Measurements from ENCODE around the gene ADGRG1. TPM values are rescaled to one million over a fixed set of nuclear protein-coding genes. Genes with fewer than 3 reads are reported as not detected.
A peak's percentile ranks its signal among the peaks of the same experiment; 100 is the strongest.

Gene ADGRG1
- total RNA-seq, 8 experiments from 2014 or later = 0.54 to 82.8 (median 48.8) TPM

DNA sequence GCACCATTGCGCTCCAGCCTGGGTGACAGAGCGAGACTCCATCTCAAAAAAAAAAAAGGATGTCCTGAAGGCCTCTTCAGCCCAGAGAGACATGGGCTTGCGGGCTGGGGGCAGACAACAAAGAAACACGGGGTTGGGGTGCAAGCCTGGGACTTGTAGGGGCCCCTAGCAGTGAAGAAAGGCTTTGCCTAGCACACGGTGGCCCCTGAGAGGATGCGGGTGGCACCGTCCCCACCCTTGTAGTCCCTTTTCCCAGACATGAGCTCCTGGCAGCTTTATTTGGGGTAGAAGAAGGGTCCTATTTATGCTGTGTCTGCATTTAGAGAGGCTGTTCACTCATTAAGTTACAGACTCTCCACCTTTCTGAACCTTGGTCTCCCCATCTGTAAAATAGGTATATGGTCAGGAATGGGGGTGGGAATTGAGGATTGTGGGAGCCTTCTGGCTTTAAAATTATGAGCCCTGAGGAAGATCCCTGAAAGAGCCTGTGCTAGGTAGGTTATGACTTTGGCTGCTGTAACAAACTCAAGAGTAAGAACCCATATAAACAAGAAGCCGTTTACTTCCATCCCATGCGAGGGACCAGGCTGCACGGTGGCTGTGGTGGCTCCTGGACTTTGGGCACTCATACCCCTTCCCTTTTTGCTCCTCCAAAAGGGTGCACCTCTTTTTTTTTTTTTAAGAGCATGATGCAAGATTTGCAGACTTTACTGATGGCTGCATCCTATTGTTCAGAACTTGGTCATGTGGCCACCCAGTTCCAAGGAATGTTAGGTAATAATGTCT lies 20.6 kb upstream of the ADGRG1 start:
- no peak overlapping the region for H3K27ac ChIP-seq
- WGBS, 10 experiments = 55 to 100% (median 94%) methylated on average over 2 to 5 of the region's 10 CpGs; no CpG with 5 or more reads in 4 of the 10 experiments
- peak in 2 of 8 experiments; percentile 25 to 43 for ATAC-seq (replicated peaks in 6 of 8)
- peaks cover 6 to 20% of the 10 kb centered on the region in 2 donors for H3K4me1 ChIP-seq (replicated peaks in 1 of 2)
- in situ Hi-C loops (cut with MboI; ENCODE audit: low pct_unique_long_range_greater_than_20kb in 2 of 9, low sequenced_read_pairs in 9 of 9, unreplicated experiment in 9 of 9) = no loop called here
- H3K4me3 ChIP-seq = no peak overlapping the region

DNA sequence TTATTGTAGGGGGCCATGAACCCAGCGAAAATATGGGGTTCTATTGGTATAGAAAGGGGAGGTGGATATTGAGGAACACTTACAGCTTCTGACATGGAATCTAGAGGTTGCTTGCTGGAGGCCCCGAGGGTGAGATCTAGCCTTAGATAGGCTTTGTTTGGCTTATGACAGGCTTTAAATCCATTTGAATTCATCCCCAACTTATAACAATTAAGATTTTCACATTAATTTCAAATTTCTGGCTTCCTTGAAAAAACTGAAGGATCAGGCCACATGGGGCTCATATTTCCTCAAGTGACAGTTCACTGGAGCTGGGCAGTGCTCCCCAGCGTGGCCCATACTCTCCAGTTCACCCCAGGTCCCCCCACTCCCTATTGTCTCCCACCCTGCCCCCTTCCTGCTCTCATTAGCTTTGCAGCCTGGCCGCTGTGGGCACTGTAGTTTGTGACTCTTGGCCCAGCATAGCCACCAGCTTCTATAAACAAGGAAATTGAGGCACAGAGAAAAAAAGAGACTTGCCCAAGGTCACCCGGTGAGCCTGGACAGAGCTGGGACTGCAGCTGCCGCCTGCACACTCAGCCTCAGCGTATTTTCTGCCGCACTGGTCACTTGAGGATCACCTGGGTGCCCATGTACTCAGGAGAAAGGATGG lies 19.8 kb upstream of the ADGRG1 start:
- no peak overlapping the region for H3K4me3 ChIP-seq
- no peak for ATAC-seq (replicated peaks in 6 of 8)
- 59 to 100% (median 80%) methylated on average over 1 to 5 of the region's 8 CpGs; no CpG with 5 or more reads in 1 of the 10 experiments for WGBS, 10 experiments
- H3K27ac ChIP-seq = no peak overlapping the region
- in situ Hi-C loops (cut with MboI; ENCODE audit: low pct_unique_long_range_greater_than_20kb in 2 of 9, low sequenced_read_pairs in 9 of 9, unreplicated experiment in 9 of 9) = no loop called here
- peaks cover 6 to 20% of the 10 kb centered on the region in 2 donors for H3K4me1 ChIP-seq (replicated peaks in 1 of 2)

DNA sequence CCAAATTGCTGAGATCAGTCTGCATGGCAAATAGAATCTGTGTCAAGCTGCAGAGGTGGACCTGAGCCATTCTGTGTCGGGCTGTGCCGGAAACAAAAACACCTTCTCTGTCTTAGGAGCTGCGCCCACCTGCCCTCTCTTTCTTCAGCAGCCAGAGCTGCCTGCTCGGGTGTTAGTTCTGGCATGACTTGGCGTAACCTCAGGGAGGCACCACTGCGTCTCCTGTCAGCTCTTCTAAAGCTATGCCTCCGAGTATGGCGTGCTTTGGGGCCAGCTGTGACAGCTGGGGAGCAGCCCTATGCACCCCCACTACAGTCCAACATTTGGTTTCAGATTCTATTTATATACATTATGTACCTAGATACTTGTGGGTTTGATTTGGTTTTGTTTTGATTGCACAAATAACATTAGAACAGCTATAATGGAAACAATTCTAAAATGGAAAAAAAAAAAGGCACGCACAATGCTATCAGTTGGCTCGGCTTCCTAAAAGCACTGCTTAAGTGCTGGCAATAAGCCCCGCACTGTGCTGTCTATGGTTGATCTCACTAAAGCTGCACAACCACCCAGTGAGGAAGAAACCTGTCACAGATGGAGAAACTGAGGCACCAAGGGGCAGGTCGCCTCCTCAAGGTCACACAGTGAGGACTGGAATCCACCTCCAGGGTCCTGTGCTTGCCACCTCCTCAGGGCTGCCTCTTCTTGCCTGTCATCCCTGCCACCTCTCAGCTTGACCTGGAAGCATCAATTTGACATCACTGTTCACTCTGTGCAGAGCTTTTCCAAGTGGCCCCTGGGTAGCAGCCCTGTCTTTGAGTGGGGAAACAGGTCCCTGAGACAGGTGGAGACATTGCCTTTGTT lies 18.7 kb upstream of the ADGRG1 start:
- peak in 2 of 8 experiments; percentile 15 to 18 for ATAC-seq (replicated peaks in 6 of 8)
- H3K4me3 ChIP-seq = no peak overlapping the region
- in situ Hi-C loops (cut with MboI; ENCODE audit: low pct_unique_long_range_greater_than_20kb in 2 of 9, low sequenced_read_pairs in 9 of 9, unreplicated experiment in 9 of 9) = no loop called here
- no peak overlapping the region for H3K27ac ChIP-seq
- WGBS, 10 experiments = 26 to 100% (median 85%) methylated on average over 1 to 9 of the region's 12 CpGs; no CpG with 5 or more reads in 2 of the 10 experiments
- peaks cover 6 to 20% of the 10 kb centered on the region in 2 donors for H3K4me1 ChIP-seq (replicated peaks in 1 of 2)

DNA sequence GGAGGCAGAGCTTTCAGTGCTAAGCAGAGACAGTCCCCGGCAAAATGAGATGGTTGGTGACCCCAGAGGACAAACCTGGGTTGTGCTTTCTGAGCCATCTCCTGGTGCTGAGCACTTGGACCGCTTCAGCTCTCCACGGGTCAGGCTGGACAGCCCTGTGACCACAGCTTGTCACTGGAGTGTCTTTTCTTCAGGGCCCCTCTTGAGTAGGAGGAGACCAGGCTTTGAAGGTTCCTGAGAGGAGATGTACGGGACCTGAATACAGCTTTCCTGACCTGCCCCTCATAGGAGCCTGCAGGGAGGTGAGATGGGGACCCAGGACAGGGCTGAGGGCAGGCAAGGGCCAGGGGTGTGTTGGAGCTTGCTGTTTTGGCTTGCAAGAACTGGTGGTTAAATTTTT lies 17.8 kb upstream of the ADGRG1 start:
- ATAC-seq (replicated peaks in 6 of 8) = peak in 1 of 8 experiments; percentile 7

DNA sequence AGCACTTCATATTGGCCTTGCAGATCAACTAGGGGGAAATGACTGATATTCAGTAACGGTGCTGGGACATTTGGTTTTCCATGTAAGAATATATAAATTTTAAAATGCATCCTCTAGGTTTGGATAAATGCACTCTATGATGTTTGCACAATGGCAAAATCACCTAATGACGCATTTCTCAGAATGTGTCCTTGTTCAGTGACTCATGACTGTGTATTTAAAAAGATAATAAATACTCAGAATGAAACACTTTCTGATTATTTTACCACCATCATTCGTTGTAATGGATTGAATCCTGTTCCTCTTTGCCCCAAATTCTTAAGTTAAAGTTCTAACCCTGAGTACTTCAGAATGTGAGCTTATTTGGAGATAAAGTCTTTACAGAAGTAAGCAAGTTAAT lies 17.2 kb upstream of the ADGRG1 start:
- Histone ChIP-seq H3K27ac (no peak overlapping the region), H3K4me3 (no peak overlapping the region), H3K4me1 (replicated peaks in 1 of 2) (peaks cover 6 to 20% of the 10 kb centered on the region in 2 donors)
- 19 to 91% (median 83%) methylated on average over 1 to 3 of the region's 3 CpGs; no CpG with 5 or more reads in 3 of the 10 experiments for WGBS, 10 experiments
- in situ Hi-C loops (cut with MboI; ENCODE audit: low pct_unique_long_range_greater_than_20kb in 2 of 9, low sequenced_read_pairs in 9 of 9, unreplicated experiment in 9 of 9) = no loop called here
- no peak for ATAC-seq (replicated peaks in 6 of 8)

More for the DNA sequence above, 17.8 kb upstream of the ADGRG1 start:
- in situ Hi-C loops (cut with MboI; ENCODE audit: low pct_unique_long_range_greater_than_20kb in 2 of 9, low sequenced_read_pairs in 9 of 9, unreplicated experiment in 9 of 9) = no loop called here
- Histone ChIP-seq H3K27ac (no peak overlapping the region), H3K4me3 (no peak overlapping the region), H3K4me1 (replicated peaks in 1 of 2) (peaks cover 6 to 20% of the 10 kb centered on the region in 2 donors)
- 0 to 75% (median 58%) methylated on average over 2 of the region's 4 CpGs; no CpG with 5 or more reads in 7 of the 10 experiments for WGBS, 10 experiments

DNA sequence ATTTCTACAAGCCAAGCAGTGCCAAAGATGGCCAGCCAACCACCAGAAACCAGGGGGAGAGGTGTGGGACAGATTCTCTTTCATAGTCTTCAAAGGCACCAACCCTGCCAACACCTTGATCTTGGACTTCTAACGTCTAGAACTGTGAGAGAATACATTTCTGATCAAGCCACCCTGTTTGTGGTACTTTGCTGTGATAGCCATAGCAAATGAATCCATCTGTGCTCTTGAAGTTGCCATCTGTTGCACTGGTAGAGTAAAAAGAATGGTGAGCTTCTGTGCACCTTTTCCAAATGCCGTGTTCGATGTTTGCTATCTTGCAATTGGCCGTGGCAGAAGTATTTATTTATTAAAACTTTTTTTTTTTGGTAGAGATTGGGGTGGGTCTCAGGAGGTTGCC lies 16.7 kb upstream of the ADGRG1 start:
- WGBS, 10 experiments = 70 to 100% (median 81%) methylated on average over 1 to 4 of the region's 4 CpGs; no CpG with 5 or more reads in 2 of the 10 experiments
- Histone ChIP-seq H3K4me3 (no peak overlapping the region), H3K27ac (no peak overlapping the region), H3K4me1 (replicated peaks in 1 of 2) (peaks cover 6 to 16% of the 10 kb centered on the region in 2 donors)
- ATAC-seq (replicated peaks in 6 of 8) = no peak
- in situ Hi-C loops (cut with MboI; ENCODE audit: low pct_unique_long_range_greater_than_20kb in 2 of 9, low sequenced_read_pairs in 9 of 9, unreplicated experiment in 9 of 9) = no loop called here

DNA sequence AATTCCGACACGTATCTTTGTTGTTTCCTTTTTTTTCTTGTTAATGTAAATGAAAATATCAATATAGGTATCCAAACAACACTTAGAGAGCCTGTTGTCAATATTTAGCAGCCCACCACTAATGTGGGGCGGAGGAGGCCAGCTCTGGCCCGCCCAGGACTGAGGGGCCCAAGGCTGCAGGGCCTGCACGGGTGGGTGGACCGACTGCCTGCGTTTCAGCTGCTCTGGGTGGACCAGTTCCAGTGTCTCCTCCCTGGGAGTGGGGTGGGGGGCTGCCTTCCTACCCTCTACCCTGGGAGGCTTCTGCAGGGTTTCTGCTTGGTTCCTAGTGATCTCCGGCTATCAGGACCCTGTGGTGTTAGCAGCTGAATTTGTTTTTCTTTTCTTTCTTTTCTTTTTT lies 15.9 kb upstream of the ADGRG1 start:
- in situ Hi-C loops (cut with MboI; ENCODE audit: low pct_unique_long_range_greater_than_20kb in 2 of 9, low sequenced_read_pairs in 9 of 9, unreplicated experiment in 9 of 9) = no loop called here
- ATAC-seq (replicated peaks in 6 of 8) = no peak
- WGBS, 10 experiments = 63 to 100% (median 84%) methylated on average over 2 to 7 of the region's 8 CpGs; no CpG with 5 or more reads in 3 of the 10 experiments
- Histone ChIP-seq H3K4me1 (replicated peaks in 1 of 2) (peaks cover 6 to 12% of the 10 kb centered on the region in 2 donors), H3K4me3 (no peak overlapping the region), H3K27ac (no peak overlapping the region)

DNA sequence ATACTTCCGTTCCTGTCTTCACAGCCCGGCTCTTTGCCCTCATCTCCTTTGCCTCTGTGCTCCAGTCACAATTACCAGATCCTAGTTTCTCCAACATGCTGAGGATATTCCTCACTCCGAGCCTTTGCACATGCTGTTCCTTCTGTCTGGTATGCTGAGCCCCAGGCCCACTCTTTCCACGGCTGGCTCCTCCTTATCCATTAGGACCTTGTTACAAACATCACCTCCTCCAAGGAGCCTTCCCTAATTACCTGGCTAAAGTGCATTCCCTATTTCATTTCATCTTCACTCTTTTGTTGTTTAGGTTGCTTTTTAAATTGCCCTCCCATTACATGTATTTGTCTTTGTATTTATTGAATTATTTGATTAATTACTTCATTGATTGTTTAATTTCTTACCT lies 14.9 kb upstream of the ADGRG1 start:
- no peak for ATAC-seq (replicated peaks in 6 of 8)
- WGBS, 10 experiments = 0 to 95% (median 73%) methylated on average over 1 to 4 of the region's 4 CpGs; no CpG with 5 or more reads in 2 of the 10 experiments
- Histone ChIP-seq H3K4me3 (no peak overlapping the region), H3K4me1 (replicated peaks in 1 of 2) (peaks cover under 1 to 6% of the 10 kb centered on the region in 2 donors), H3K27ac (no peak overlapping the region)
- in situ Hi-C loops (cut with MboI; ENCODE audit: low pct_unique_long_range_greater_than_20kb in 2 of 9, low sequenced_read_pairs in 9 of 9, unreplicated experiment in 9 of 9) = no loop called here

DNA sequence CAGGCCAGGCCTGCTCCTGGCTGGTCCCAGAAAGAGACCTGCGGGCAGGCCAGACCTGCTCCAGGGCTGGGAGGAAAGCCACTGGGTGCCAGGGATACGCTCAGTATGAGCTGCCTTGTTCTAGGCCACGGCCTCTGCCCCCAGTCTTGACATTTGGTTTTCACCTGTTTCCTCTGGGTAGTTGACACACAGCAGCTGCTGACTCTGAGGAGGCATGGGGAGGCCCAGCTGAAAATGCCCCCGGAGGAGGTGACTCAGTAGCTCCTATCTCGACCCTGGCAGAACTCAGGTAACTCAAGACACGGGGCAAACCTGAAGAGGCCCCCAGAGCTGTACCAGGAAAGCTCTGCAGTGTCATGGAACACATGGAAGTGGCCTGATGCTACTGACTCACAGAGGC lies 13.9 kb upstream of the ADGRG1 start:
- no peak overlapping the region for H3K27ac ChIP-seq
- peaks cover 2 to 3% of the 10 kb centered on the region in 2 donors for H3K4me1 ChIP-seq (replicated peaks in 1 of 2)
- H3K4me3 ChIP-seq = no peak overlapping the region
- WGBS, 10 experiments = 60 to 83% (median 75%) methylated on average over 1 to 4 of the region's 6 CpGs; no CpG with 5 or more reads in 6 of the 10 experiments
- in situ Hi-C loops (cut with MboI; ENCODE audit: low pct_unique_long_range_greater_than_20kb in 2 of 9, low sequenced_read_pairs in 9 of 9, unreplicated experiment in 9 of 9) = no loop called here
- ATAC-seq (replicated peaks in 6 of 8) = no peak

DNA sequence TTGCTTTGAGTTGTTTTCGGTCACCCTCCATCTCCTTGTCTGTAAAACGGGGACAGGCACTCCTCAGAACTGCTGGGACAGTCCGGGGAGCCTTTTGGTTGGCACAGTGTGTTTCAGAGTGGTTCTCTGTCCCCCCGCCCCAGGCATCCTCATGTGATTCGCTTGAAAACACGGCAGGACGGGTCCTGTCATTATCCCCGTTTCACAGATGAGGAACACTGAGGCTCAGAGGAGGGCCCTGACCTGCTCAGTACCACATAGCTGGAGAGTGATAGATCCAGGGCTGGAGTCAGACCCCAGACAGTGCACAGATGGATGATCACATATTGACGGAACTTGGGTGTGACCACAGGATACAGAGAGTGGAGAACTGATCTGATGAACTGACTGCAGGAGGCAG lies 13.5 kb upstream of the ADGRG1 start:
- WGBS, 10 experiments = 82 to 100% (median 93%) methylated on average over 1 to 4 of the region's 9 CpGs; no CpG with 5 or more reads in 5 of the 10 experiments
- in situ Hi-C loops (cut with MboI; ENCODE audit: low pct_unique_long_range_greater_than_20kb in 2 of 9, low sequenced_read_pairs in 9 of 9, unreplicated experiment in 9 of 9) = no loop called here
- Histone ChIP-seq H3K27ac (no peak overlapping the region), H3K4me3 (no peak overlapping the region), H3K4me1 (replicated peaks in 1 of 2) (peaks cover 6% of the 10 kb centered on the region in 2 donors)
- ATAC-seq (replicated peaks in 6 of 8) = no peak

DNA sequence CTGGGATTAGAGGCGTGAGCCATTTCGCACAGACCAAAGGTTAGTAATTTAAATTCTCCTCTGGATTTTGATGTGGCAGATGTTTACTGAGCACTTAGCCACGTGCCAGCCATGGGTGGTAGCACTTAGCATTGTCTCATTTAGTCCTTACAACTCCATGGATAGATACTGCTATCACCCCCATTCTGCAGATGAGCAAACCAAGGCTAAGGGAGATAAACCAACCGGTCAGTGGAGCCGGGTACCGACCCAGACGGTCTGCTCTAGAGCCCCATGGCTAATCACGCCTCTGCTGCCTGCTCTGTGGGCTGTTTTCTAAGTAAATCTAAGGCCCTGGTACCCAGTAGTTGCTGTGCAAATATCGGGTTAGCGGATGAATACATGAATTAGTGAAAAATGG lies 12.6 kb upstream of the ADGRG1 start:
- H3K4me3 ChIP-seq = no peak overlapping the region
- peaks cover 12 to 14% of the 10 kb centered on the region in 2 donors for H3K4me1 ChIP-seq (replicated peaks in 1 of 2)
- H3K27ac ChIP-seq = no peak overlapping the region
- WGBS, 10 experiments = 0 to 100% (median 79%) methylated on average over 1 to 10 of the region's 10 CpGs; no CpG with 5 or more reads in 2 of the 10 experiments
- ATAC-seq (replicated peaks in 6 of 8) = no peak
- in situ Hi-C loops (cut with MboI; ENCODE audit: low pct_unique_long_range_greater_than_20kb in 2 of 9, low sequenced_read_pairs in 9 of 9, unreplicated experiment in 9 of 9) = no loop called here

DNA sequence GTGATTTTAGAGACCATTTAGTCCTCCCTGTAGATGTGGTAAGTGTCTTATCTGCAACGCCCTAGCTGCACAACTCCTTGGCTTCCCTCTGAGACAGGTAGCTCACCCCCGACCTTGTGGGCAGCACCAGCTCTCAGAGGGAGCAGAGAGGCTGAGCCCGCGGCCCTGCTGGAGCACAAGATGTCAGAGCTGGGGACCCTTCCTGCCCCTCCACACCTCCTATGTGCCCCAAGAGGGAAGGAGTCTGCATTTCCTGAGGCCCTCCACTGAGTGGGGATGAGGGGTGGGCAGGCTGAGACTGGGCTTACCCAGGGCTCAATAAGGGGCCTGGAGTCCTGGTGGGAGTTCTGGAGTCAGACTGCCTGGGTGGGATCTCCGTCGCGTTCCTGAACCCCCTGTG lies 12.2 kb upstream of the ADGRG1 start:
- Histone ChIP-seq H3K4me3 (no peak overlapping the region), H3K4me1 (replicated peaks in 1 of 2) (peaks cover 14 to 18% of the 10 kb centered on the region in 2 donors), H3K27ac (no peak overlapping the region)
- in situ Hi-C loops (cut with MboI; ENCODE audit: low pct_unique_long_range_greater_than_20kb in 2 of 9, low sequenced_read_pairs in 9 of 9, unreplicated experiment in 9 of 9) = no loop called here
- no peak for ATAC-seq (replicated peaks in 6 of 8)
- WGBS, 10 experiments = 85% methylated on average over 5 of the region's 7 CpGs; no CpG with 5 or more reads in 9 of the 10 experiments

All from motor neuron (in vitro differentiated cells).